GM10847 (cell line): ENCODE measurements around the gene CCL4L2.

Source experiments
- POLR2A ChIP-seq: IDR thresholded peaks from 2 replicates; pipeline ENCODE4 v1.6.1; 2011; ENCODE audit not compliant: insufficient read length; ENCODE audit errors: extremely low read depth

The CCL4L2 gene

GRCh38 chr17:36205637-36206485, 5.0 kb upstream of the CCL4L2 start:
- TF ChIP-seq POLR2A = no peak

- no peak for TF ChIP-seq POLR2A
Observed at GRCh38 chr17:36209575-36209974, 1.3 kb upstream of the CCL4L2 start.

GRCh38 chr17:36212272-36212605, 1.4 kb downstream of the CCL4L2 start:
- TF ChIP-seq POLR2A = no peak

- no peak for TF ChIP-seq POLR2A
Observed at GRCh38 chr17:36212966-36213365, 2.1 kb downstream of the CCL4L2 start.

GRCh38 chr17:36213695-36214094, 2.8 kb downstream of the CCL4L2 start:
- TF ChIP-seq POLR2A = no peak

GRCh38 chr17:36214918-36215317, 4.1 kb downstream of the CCL4L2 start:
- TF ChIP-seq POLR2A = no peak
